MM.1S (cell line): ENCODE results near the gene RNF227.

ENCODE experiments used
- DNase-seq: peaks from one replicate; pipeline ENCODE4 v3.0.0-alpha.2; 2015
- H2AFZ ChIP-seq: fragments of 300-600 bp; sonication (generic); 2 replicates; pipeline ENCODE4 v1.6.0; 2016; ENCODE audit warnings: antibody characterized with exemption, low read length
- H3F3A ChIP-seq: fragments of 300-600 bp; sonication (generic); 2 replicates; pipeline ENCODE4 v1.6.1; 2016; ENCODE audit warnings: mild to moderate bottlenecking, antibody characterized with exemption, low read length, moderate library complexity, mixed read lengths; ENCODE audit not compliant: insufficient read depth
- H3K27ac ChIP-seq: fragments of 300-600 bp; sonication (generic); 2 replicates; pipeline ENCODE4 v1.5.1; 2016; ENCODE audit warnings: mild to moderate bottlenecking, low read length
- H3K27me3 ChIP-seq: fragments of 300-600 bp; sonication (generic); replicated peaks from 2 replicates; pipeline ENCODE4 v1.6.0; 2016; ENCODE audit warnings: low read length; ENCODE audit not compliant: insufficient read depth
- H3K36me3 ChIP-seq: fragments of 300-600 bp; sonication (generic); replicated peaks from 2 replicates; pipeline ENCODE4 v1.6.1; 2016; ENCODE audit warnings: mild to moderate bottlenecking, low read length, mixed read lengths; ENCODE audit not compliant: insufficient read depth
- H3K4me1 ChIP-seq: fragments of 300-600 bp; sonication (generic); 2 replicates; pipeline ENCODE4 v1.6.1; 2016; ENCODE audit warnings: low read length, mixed read lengths
- H3K4me2 ChIP-seq: fragments of 300-600 bp; sonication (generic); 2 replicates; pipeline ENCODE4 v1.6.0; 2016; ENCODE audit warnings: low read depth, low read length
- H3K4me3 ChIP-seq: fragments of 300-600 bp; sonication (generic); 2 replicates; pipeline ENCODE4 v1.5.1; 2016; ENCODE audit warnings: low read length, mixed read lengths
- H3K79me2 ChIP-seq: fragments of 300-600 bp; sonication (generic); 2 replicates; pipeline ENCODE4 v1.6.1; 2016; ENCODE audit warnings: mixed run types, low read length, mixed read lengths
- H3K9ac ChIP-seq: fragments of 300-600 bp; sonication (generic); 2 replicates; pipeline ENCODE4 v1.6.1; 2016; ENCODE audit warnings: low read length, mixed read lengths
- H3K9me2 ChIP-seq: fragments of 300-600 bp; sonication (generic); replicated peaks from 2 replicates; pipeline ENCODE4 v1.6.1; 2016; ENCODE audit warnings: mild to moderate bottlenecking, low read length, mixed read lengths; ENCODE audit not compliant: insufficient read depth
- H3K9me3 ChIP-seq: fragments of 300-600 bp; sonication (generic); replicated peaks from 2 replicates; pipeline ENCODE4 v1.6.1; 2016; ENCODE audit warnings: mild to moderate bottlenecking, low read length, mixed read lengths; ENCODE audit not compliant: insufficient read depth
- H4K20me1 ChIP-seq: fragments of 300-600 bp; sonication (generic); 2 replicates; pipeline ENCODE4 v1.6.1; 2016; ENCODE audit warnings: mild to moderate bottlenecking, low read length, moderate library complexity, mixed read lengths; ENCODE audit not compliant: insufficient read depth
- EZH2 ChIP-seq: fragments of 300-600 bp; sonication (generic); optimal IDR thresholded peaks from 2 replicates; pipeline ENCODE3; 2017; ENCODE audit warnings: low read depth, mild to moderate bottlenecking, antibody characterized with exemption, low read length, mixed read lengths
- EZH2phosphoT487 ChIP-seq: fragments of 300-600 bp; sonication (generic); IDR thresholded peaks from 2 replicates; pipeline ENCODE4 v1.6.1; 2018; ENCODE audit warnings: antibody characterized with exemption, low read length
- TF ChIP-seq, protein P1 (sequence below): fragments of 300-600 bp; sonication (generic); IDR thresholded peaks from 2 replicates; pipeline ENCODE4 v1.5.1; 2016; ENCODE audit warnings: antibody characterized with exemption, low read length, mixed read lengths

Gene RNF227

DNA sequence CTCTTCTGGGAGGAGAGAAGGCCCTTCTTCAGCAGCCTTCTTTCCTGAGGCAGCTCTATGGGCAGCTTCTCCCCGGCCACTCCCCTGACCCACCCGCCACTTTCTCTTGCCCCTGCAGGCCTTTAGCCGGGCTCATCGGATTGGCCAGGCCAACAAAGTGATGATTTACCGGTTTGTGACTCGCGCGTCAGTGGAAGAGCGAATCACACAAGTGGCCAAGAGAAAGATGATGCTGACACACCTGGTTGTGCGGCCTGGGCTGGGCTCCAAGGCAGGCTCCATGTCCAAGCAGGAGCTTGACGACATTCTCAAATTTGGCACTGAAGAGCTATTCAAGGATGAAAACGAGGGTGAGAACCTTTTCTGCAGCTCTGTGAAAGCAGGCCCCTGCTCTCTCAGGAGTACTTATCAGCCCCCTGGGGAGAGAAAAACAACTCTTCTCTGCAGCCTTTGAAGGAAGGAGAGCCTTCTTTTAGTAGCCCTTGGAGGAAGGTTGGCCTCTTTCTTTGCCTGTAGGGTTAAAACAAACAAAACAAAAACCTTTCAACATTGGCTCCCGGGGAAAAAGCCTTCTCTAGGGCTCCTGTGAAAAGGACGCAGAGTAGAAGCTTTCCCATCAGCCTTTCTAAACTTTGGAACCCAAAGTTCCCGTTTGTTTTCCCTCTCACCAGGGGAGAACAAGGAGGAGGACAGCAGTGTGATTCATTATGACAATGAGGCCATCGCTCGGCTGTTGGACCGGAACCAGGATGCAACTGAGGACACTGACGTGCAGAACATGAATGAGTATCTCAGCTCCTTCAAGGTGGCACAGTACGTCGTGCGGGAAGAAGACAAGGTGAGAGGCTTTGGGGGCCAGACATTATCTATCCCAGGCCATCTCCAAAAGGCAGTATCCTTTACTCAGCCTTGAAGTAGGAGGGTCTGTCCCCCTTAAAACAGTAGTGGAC is 12.7 kb downstream of the RNF227 start:
- Histone ChIP-seq H3K9me3 (no peaks in the 10 kb centered on the region), H3K9ac (no peak overlapping the region), H3K27ac (no peak overlapping the region), H3F3A (no peaks in the 10 kb centered on the region), H3K4me1 (no peaks in the 10 kb centered on the region), H3K27me3 (peaks cover 73% of the 10 kb centered on the region), H3K9me2 (no peaks in the 10 kb centered on the region), H3K36me3 (no peaks in the 10 kb centered on the region), H3K79me2 (no peaks in the 10 kb centered on the region), H3K4me2 (no peak overlapping the region), H2AFZ (no peak overlapping the region), H3K4me3 (no peak overlapping the region), H4K20me1 (no peaks in the 10 kb centered on the region)
- no peak for DNase-seq
- TF ChIP-seq EZH2phosphoT487 (no peak), EZH2 (no peak)
- TF ChIP-seq, protein P1, sequence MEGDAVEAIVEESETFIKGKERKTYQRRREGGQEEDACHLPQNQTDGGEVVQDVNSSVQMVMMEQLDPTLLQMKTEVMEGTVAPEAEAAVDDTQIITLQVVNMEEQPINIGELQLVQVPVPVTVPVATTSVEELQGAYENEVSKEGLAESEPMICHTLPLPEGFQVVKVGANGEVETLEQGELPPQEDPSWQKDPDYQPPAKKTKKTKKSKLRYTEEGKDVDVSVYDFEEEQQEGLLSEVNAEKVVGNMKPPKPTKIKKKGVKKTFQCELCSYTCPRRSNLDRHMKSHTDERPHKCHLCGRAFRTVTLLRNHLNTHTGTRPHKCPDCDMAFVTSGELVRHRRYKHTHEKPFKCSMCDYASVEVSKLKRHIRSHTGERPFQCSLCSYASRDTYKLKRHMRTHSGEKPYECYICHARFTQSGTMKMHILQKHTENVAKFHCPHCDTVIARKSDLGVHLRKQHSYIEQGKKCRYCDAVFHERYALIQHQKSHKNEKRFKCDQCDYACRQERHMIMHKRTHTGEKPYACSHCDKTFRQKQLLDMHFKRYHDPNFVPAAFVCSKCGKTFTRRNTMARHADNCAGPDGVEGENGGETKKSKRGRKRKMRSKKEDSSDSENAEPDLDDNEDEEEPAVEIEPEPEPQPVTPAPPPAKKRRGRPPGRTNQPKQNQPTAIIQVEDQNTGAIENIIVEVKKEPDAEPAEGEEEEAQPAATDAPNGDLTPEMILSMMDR, result no peak

DNA sequence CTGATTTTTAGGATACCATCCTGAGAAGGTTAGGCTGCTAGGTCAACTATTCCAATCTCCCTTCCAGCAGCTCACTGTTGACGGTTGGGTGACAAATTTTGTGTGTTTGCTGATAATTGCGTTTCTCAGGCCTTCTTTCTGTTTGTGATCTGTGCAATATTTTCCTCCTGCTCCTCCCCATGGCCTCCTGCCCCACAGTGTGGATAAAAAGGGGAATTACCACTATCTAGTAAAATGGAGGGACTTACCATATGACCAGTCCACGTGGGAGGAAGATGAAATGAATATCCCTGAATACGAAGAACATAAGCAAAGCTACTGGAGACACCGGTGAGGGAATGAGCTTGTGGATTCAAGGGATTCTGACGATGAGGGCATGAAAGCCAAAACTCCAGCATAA is 18.3 kb downstream of the RNF227 start:
- no peak overlapping the region for H3K4me2 ChIP-seq
- H3K4me1 ChIP-seq, result no peaks in the 10 kb centered on the region
- DNase-seq, result no peak
- no peak overlapping the region for H3K27ac ChIP-seq
- no peak overlapping the region for H3K4me3 ChIP-seq
- no peak overlapping the region for H3K9ac ChIP-seq
- no peak for TF ChIP-seq EZH2phosphoT487
- TF ChIP-seq, protein P1, result peak; percentile 25
- no peak overlapping the region for H2AFZ ChIP-seq
- no peaks in the 10 kb centered on the region for H3F3A ChIP-seq
- H3K9me2 ChIP-seq, result no peaks in the 10 kb centered on the region
- no peaks in the 10 kb centered on the region for H3K9me3 ChIP-seq
- H3K27me3 ChIP-seq, result peaks cover 27% of the 10 kb centered on the region
- no peaks in the 10 kb centered on the region for H3K79me2 ChIP-seq
- H4K20me1 ChIP-seq, result no peaks in the 10 kb centered on the region
- no peaks in the 10 kb centered on the region for H3K36me3 ChIP-seq

DNA sequence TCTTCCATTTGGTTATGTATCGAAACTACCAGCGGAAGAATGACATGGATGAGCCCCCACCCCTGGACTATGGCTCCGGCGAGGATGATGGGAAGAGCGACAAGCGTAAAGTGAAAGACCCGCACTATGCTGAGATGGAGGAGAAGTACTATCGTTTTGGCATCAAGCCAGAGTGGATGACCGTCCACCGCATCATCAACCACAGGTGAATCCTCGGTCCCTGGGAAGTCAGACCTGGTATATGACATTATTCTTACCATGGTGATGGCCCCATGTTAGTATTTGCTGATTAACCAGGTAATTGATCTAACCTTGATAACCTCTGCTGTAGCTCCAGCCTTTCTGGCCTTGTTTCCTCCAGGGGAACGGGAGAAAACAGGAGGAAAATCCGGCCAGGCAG is 19.0 kb downstream of the RNF227 start:
- H3K27me3 ChIP-seq, result peaks cover 26% of the 10 kb centered on the region
- H3K4me2 ChIP-seq, result no peak overlapping the region
- H3K4me3 ChIP-seq, result no peak overlapping the region
- DNase-seq, result no peak
- TF ChIP-seq EZH2phosphoT487 (no peak), EZH2 (no peak)
- TF ChIP-seq, protein P1, result no peak
- H3K9ac ChIP-seq, result no peak overlapping the region
- H3K36me3 ChIP-seq, result no peaks in the 10 kb centered on the region
- no peak overlapping the region for H3K27ac ChIP-seq
- H3K9me3 ChIP-seq, result no peaks in the 10 kb centered on the region
- no peaks in the 10 kb centered on the region for H3K4me1 ChIP-seq
- H3K79me2 ChIP-seq, result no peaks in the 10 kb centered on the region
- no peaks in the 10 kb centered on the region for H3K9me2 ChIP-seq
- no peaks in the 10 kb centered on the region for H3F3A ChIP-seq
- H4K20me1 ChIP-seq, result no peaks in the 10 kb centered on the region
- H2AFZ ChIP-seq, result no peak overlapping the region
